ENCODE data around the gene KDR.

Gene KDR

DNA sequence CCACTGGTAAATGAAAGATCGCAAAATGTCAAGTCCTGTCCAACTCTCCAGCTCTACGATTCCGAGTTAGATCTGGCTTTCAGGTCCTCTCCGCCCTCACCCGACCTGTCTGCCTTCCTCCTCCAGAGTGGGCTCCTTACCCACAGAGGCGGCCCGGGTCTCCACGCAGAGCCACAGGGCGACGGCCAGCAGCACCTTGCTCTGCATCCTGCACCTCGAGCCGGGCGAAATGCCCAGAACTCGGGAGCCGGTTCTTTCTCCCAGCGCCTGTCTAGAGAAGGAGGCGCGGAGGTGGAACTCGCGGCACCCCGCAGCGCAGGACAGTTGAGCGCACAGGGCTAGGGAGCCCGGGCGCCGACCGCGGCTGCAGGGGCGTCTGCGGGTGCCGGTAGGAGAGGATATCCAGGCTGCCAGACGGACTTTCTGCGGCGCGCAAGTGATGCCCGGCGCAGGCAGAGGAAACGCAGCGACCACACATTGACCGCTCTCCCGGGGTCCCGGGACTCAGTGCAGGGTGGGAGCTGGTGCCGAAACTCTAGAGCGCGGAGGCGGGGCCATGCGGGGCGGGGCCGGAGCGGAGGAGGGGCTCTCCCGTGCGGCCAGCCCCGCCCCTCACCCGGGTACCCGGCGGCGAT, at the start of gene KDR:
Gene KDR (minus strand): TSS at position 509 of the 635 bp plus-strand sequence. CDS start 302 bp downstream, at position 207.
- DNase-seq (ENCODE audit: low read depth), result no peak

- DNase-seq (ENCODE audit: low read depth), result peak; percentile 47
These were observed 48.2 kb upstream of the KDR start for GRCh38 chr4:55173580-55173979.

- DNase-seq (ENCODE audit: low read depth), result no peak
These were observed 47.4 kb upstream of the KDR start for GRCh38 chr4:55172694-55173287.

- no peak for DNase-seq (ENCODE audit: low read depth)
These were observed 45.1 kb upstream of the KDR start for GRCh38 chr4:55170462-55170861.

DNA sequence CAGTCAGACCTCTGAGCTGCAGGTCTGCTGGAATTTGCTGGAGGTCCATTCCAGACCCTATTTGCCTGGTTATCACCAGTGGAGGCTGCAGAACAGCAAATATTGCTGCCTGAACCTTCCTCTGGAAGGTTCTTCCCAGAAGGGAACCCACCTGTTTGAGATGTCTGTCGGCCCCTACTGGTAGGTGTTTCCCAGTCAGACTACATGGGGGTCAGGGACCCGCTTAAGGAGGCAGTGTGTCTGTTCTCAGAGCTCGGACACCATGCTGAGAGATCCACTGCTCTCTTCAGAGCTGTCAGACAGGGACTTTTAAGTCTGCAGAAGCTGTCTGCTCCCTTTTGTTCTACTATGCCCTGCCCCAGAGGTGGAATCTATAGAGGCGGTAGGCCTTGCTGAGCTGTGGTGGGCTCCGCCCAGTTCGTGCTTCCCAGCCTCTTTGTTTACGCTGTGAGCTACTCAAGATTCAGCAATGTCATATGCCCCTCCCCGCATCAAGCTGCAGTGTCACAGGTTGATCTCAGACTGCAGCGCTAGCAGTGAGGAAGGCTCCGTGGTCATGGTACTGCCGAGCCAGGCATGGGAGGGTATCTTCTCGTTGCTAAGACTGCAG, 44.1 kb upstream of the KDR start:
- DNase-seq (ENCODE audit: low read depth), result no peak

DNA sequence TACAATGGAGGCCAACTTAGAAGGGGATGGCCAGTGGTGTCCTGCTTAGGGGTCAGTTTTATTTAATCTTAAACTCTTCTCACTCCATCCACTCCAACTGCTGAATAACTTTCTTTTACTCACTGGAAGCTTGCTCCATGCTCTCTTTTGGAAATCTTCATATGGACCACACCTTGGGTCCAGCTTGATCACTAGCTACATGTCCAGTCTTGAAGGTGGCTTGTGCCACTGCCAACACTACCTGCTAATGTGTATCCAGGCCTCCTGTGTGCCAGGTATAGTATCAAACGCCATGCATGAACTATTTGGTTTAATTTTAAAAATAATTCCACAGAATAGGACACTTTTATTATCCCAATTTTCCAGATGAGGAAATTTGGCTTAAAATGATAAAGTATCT, 37.0 kb upstream of the KDR start:
- DNase-seq (ENCODE audit: low read depth), result no peak

DNA sequence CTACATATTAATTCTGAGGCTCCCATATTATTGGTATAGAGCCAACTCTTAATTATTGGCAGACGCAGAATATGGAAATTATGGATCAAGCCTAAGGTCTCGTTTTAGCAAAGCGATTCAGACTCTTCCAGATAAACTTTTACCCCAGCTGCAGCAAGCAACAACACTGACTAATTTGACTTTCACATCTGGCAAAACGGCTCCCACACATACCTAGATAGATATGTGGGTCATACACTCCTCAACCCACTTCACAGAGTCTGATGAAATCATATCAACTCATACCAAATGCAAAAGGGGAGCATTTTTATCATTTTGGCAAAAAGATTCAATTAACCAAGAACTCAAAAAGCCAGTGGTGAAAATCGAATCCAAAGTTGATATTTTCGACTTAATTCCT, 36.3 kb upstream of the KDR start:
- DNase-seq (ENCODE audit: low read depth), result no peak

DNA sequence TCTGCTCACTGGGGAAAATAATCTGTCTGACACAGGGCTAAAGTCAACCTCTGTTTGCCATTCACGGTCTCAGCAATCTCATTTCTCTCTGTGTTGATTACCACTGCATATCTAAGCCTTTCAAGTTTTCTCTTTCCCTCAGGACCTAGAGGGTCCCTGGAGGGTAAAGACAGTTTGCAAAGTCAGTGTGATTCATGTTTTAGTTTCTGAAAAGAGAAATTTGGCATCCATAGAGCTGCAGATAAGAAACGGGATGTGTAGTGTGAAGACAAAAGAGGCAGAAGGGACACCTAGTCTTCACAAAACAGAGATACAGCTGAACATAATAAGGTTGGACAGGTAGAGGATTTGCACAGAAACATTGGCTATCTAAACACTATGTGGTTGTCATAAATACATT, 34.5 kb upstream of the KDR start:
- DNase-seq (ENCODE audit: low read depth), result no peak

DNA sequence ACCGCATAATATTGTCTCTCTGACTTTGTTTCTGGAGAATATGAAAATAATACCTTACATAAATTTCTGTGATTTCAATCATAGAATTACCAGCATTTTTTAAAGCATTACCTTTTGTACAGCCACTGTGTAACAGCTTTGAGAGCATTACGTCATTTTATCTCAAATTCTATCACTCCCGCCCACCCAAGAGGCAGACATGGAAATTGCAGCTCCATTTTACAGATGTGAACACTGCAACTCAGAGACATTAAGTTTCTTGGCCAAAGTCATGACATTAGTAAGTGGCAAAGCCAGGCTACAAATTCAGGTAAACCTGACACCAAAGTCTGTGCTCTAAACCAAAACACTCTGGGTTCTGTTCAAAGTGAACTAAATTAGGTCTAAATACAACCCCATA, 33.6 kb upstream of the KDR start:
- no peak for DNase-seq (ENCODE audit: low read depth)

- no peak for DNase-seq (ENCODE audit: low read depth)
These were observed 32.3 kb upstream of the KDR start for GRCh38 chr4:55157559-55158277.

DNA sequence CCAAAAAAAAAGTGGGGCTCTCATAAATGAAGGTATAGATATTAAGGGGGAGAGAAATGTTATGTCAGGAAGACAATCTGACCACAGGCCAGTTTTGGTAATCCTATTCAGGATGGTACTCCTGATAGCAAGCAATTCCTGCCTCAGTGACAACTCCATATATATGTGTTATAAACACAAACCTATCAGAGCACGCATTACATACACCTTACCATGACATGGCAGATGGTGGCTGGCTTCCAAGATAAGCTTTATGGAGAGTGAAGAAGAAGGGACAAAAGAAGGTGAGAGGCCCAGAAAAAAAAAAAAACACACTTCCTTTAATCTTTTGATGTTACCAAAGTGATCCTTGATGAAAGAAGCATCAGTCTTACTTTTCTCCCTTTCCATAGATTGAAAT, 29.5 kb upstream of the KDR start:
- DNase-seq (ENCODE audit: low read depth), result no peak

- no peak for DNase-seq (ENCODE audit: low read depth)
These were observed 29.0 kb upstream of the KDR start for GRCh38 chr4:55154290-55154880.

GRCh38 chr4:55143858-55144257, 18.5 kb upstream of the KDR start:
- no peak for DNase-seq (ENCODE audit: low read depth)

- DNase-seq (ENCODE audit: low read depth), result no peak
These were observed 13.0 kb upstream of the KDR start for GRCh38 chr4:55138367-55138766.

DNA sequence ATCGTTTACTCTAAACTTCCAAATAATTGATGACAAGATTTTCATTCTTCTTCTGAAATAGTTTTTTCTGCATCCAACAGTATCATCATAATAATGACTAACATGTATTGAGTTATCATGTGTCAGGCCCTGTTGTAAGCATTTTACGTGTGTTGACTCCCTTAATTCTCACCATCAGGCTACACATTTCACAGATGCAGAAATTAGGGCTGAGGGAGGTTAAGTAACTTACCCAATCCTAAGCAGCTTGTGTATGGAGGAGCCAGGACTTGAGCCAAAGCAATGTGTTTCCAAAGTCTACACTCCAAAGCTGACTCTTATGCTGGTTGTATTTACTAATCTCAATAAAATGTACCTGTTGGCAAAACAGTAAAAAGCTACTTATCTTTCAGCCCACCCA, 11.2 kb upstream of the KDR start:
- DNase-seq (ENCODE audit: low read depth), result no peak

- DNase-seq (ENCODE audit: low read depth), result no peak
These were observed 8.6 kb upstream of the KDR start for GRCh38 chr4:55133951-55134350.

GRCh38 chr4:55132775-55133174, 7.4 kb upstream of the KDR start:
- no peak for DNase-seq (ENCODE audit: low read depth)

DNA sequence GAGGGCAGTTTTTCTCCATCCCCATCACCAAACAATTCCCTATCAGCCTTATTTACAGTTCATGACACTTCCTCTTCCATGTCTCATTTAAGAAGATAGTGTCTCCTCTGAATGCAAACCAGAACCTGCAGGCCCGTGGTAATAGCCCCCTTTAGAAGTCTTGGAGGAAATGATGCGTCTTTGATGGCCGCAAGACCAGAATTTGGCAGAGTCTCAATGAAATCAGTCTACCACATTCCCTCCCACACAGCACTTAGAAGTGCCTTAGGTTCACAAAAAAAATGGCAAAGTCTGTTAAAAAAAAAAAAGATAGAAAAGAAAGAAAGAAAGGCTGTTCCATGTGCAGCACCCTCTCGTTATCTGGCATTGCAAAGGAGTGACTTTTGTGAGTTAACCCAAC, 2.1 kb upstream of the KDR start:
- DNase-seq (ENCODE audit: low read depth), result no peak

- no peak for DNase-seq (ENCODE audit: low read depth)
These were observed 1.7 kb upstream of the KDR start for GRCh38 chr4:55127053-55127452.

GRCh38 chr4:55125763-55126541, 557 bp upstream of the KDR start:
- no peak for DNase-seq (ENCODE audit: low read depth)

- no peak for DNase-seq (ENCODE audit: low read depth)
These were observed 896 bp downstream of the KDR start for GRCh38 chr4:55124322-55125076.

All from stromal cell of bone marrow (primary cell).